Measurements from ENCODE around the gene RASA3.

GRCh38 chr13:114142640-114143490 is 10.4 kb upstream of the RASA3 start:
- TF ChIP-seq CTCF (conservative IDR thresholded peaks at IDR 0.05; ENCODE audit: low read length) (no peak), EZH2phosphoT487 (IDR thresholded peaks at IDR 0.05; ENCODE audit: borderline replicate concordance, low read depth, low read length) (no peak)
